Suprapubic skin (tissue), 4 donors: ENCODE results near the gene CMTM7. TPM values are rescaled to one million over a fixed set of nuclear protein-coding genes. Genes with fewer than 3 reads are reported as not detected.
A peak's percentile ranks its signal among the peaks of the same experiment; 100 is the strongest.
"Not testable (repeated sequence)": the region's sequence is repeated elsewhere in the genome, so short reads cannot be mapped to it uniquely, and the experiment has no call there.

Experiments used
- DNase-seq, 2 donors: peaks; one replicate each; pipeline ENCODE4 v3.0.0-alpha.2; 2019; ENCODE audit warnings: low spot score in 2 of 2
- H3K27ac ChIP-seq: fragments of 200-600 bp; sonication (generic); one replicate; pipeline ENCODE4 v1.5.1; 2019
- H3K27me3 ChIP-seq: fragments of 200-600 bp; sonication (generic); one replicate; pipeline ENCODE4 v1.5.1; 2019
- H3K36me3 ChIP-seq: fragments of 200-600 bp; sonication (generic); one replicate; pipeline ENCODE4 v1.5.1; 2019
- H3K4me1 ChIP-seq: fragments of 200-600 bp; sonication (generic); one replicate; pipeline ENCODE4 v1.5.1; 2019
- H3K4me3 ChIP-seq: fragments of 200-600 bp; sonication (generic); one replicate; pipeline ENCODE4 v1.5.1; 2019; ENCODE audit warnings: mild to moderate bottlenecking
- H3K9me3 ChIP-seq: fragments of 200-600 bp; sonication (generic); one replicate; pipeline ENCODE4 v1.5.1; 2019
- EP300 ChIP-seq: sonication (generic); formaldehyde crosslinking; IDR thresholded peaks from one replicate; pipeline ENCODE4 v1.6.1; 2017; ENCODE audit warnings: antibody characterized with exemption
- POLR2A ChIP-seq, 2 donors: fragments of 450-650 bp; IDR thresholded peaks; one replicate each; pipeline ENCODE4 v1.6.1; 2017; ENCODE audit warnings: antibody characterized with exemption in 2 of 2, mild to moderate bottlenecking in 2 of 2, moderate library complexity in 2 of 2
- POLR2AphosphoS5 ChIP-seq, 3 donors: sonication (generic); formaldehyde crosslinking; IDR thresholded peaks; one replicate each; pipeline ENCODE4 v1.6.1; 2017; ENCODE audit warnings: antibody characterized with exemption in 3 of 3
- WGBS: methylation state at CpG from one replicate; pipeline ENCODE4 v1.1.5; 2018; 5-methylcytosine and 5-hydroxymethylcytosine counted together
- total RNA-seq, 4 donors: library from RNA; depleted of rRNA; stranded (reverse); fragments of >200 nt; gene quantifications; one replicate each; pipeline ENCODE4 v1.1.0, GENCODE V29; 2016
- TF ChIP-seq, protein P1 (sequence below), 2 donors: fragments of 200-600 bp in 1 of 2; fragments of 450-650 bp in 1 of 2; sonication (generic) in 1 of 2; IDR thresholded peaks; one replicate each; pipeline ENCODE4 v1.5.1; 2016 to 2019; ENCODE audit warnings: antibody characterized with exemption in 2 of 2, mild to moderate bottlenecking in 1 of 2, moderate library complexity in 1 of 2

Gene CMTM7
- total RNA-seq, 4 donors from 2014 or later: 7.5 to 14.7 (median 10.9) TPM

GRCh38 chr3:32466808-32467207, 75.2 kb downstream of the CMTM7 start:
- 91% methylated on average over 6 of the region's 6 CpGs for WGBS
- not testable (repeated sequence) for DNase-seq, H3K9me3 ChIP-seq, H3K4me3 ChIP-seq, H3K36me3 ChIP-seq, H3K27ac ChIP-seq, H3K27me3 ChIP-seq
- H3K4me1 ChIP-seq: peaks cover 19% of the 10 kb centered on the region

DNA sequence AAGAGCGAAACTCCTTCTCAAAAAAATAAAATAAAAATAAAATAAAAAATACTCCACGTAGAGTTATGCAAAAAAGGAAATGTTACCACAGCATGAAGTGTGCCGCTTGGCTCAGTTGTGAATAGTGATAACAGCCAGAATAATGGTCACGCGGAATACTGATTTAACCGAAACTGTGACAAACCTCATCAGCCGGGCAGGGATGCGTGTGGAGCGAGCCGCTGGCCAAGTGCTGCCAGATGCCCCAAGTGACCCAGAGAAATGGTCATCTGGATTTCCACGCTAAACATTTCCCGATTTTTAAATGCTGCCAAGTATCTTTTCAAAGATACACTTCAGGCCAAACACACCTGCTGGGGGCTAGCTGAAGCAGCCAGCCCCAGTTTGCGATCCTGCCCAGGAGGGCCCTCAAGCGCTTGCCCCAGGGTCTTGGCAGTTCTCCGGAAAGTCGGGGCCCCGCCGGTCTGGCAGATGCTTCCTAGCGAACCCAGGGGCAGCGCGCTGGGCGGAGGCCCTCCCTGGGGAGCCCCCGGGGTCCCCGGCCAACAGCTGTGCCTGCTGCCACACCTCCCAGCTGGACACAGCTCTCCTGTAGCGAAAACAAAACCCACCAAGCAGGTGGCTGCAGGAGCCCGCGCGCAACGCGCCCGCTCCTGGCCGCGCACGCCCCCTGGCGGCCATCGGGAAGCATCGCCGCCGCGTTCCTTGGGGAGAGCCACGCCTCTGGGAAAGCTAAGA, 75.8 kb downstream of the CMTM7 start:
- Histone ChIP-seq H3K9me3 (no peaks in the 10 kb centered on the region), H3K27ac (no peak overlapping the region), H3K4me1 (peaks cover 19% of the 10 kb centered on the region), H3K36me3 (no peaks in the 10 kb centered on the region), H3K4me3 (peak overlapping the region; percentile 45), H3K27me3 (no peaks in the 10 kb centered on the region)
- WGBS: 20% methylated on average over 41 of the region's 41 CpGs
- DNase-seq: peak in 1 of 2 donors; percentile 71
- TF ChIP-seq POLR2A (IDR thresholded peaks at IDR 0.05) (no peak), POLR2AphosphoS5 (IDR thresholded peaks at IDR 0.05) (peak in 1 of 3 donors; percentile 9), EP300 (no peak)
- TF ChIP-seq, protein P1, sequence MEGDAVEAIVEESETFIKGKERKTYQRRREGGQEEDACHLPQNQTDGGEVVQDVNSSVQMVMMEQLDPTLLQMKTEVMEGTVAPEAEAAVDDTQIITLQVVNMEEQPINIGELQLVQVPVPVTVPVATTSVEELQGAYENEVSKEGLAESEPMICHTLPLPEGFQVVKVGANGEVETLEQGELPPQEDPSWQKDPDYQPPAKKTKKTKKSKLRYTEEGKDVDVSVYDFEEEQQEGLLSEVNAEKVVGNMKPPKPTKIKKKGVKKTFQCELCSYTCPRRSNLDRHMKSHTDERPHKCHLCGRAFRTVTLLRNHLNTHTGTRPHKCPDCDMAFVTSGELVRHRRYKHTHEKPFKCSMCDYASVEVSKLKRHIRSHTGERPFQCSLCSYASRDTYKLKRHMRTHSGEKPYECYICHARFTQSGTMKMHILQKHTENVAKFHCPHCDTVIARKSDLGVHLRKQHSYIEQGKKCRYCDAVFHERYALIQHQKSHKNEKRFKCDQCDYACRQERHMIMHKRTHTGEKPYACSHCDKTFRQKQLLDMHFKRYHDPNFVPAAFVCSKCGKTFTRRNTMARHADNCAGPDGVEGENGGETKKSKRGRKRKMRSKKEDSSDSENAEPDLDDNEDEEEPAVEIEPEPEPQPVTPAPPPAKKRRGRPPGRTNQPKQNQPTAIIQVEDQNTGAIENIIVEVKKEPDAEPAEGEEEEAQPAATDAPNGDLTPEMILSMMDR (IDR thresholded peaks at IDR 0.05): peak; percentile 90 to 98

DNA sequence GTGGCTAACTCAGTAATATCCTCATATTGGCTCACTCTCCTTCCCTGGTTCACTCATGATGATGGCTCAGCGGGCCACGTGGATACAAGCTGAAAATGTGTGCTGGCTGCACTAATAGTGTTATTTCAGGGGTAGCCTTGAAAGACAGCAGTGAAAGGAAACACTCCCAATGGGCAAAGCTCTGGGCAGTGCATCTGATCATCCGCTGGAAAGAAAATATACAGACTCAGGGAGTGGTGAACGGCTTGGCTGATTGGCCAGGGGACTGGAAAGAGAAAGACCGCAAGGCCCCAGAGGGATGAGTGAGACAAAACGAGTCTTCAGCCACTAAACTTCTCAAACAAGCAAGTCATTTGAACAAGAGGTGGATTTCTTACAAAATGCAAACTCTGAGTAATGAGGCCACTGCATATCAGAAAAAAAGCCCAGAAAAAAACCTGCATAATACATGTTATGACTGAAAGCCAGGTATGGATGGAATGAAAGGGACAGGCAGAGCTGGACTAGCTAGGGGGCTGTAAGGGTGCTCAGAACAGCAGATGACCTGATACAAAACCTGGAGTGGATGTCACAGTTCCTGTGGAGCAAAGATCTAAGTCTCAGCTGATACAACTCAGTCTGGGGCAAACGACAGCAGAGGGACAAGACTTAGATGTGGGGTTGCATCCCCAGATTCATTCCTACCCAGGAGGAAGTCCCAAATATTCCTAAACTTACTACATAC, 77.7 kb downstream of the CMTM7 start:
- WGBS: 78% methylated on average over 7 of the region's 7 CpGs
- TF ChIP-seq POLR2A (IDR thresholded peaks at IDR 0.05): no peak
- no peak for TF ChIP-seq EP300
- no peak for TF ChIP-seq POLR2AphosphoS5 (IDR thresholded peaks at IDR 0.05)
- TF ChIP-seq, protein P1 (IDR thresholded peaks at IDR 0.05): no peak
- H3K4me1 ChIP-seq: peaks cover 19% of the 10 kb centered on the region
- no peaks in the 10 kb centered on the region for H3K27me3 ChIP-seq
- no peak overlapping the region for H3K4me3 ChIP-seq
- no peak overlapping the region for H3K27ac ChIP-seq
- no peaks in the 10 kb centered on the region for H3K9me3 ChIP-seq
- H3K36me3 ChIP-seq: peaks cover 4% of the 10 kb centered on the region
- no peak for DNase-seq

DNA sequence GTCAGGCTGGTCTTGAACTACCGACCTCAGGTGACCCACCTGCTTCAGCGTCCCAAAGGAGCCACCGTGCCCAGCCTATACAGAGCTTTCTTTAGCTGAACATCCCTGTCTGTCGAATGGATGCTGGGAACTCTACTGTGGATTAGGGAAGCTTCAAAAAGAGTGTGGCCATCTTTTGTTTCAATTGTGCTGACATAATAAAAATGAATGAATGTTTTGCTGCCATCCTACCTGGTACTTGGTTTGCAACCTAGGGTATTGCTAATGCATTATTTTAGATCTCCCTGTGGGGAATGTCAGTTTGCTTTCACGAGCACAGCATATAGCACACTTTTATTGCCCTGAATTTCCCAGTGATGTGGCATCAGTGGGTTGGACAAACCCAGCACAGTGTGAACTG, 78.7 kb downstream of the CMTM7 start:
- DNase-seq: no peak
- TF ChIP-seq POLR2A (IDR thresholded peaks at IDR 0.05) (no peak), EP300 (no peak), POLR2AphosphoS5 (IDR thresholded peaks at IDR 0.05) (no peak)
- TF ChIP-seq, protein P1 (IDR thresholded peaks at IDR 0.05): no peak
- Histone ChIP-seq H3K36me3 (peaks cover 4% of the 10 kb centered on the region), H3K4me3 (no peak overlapping the region), H3K27me3 (no peaks in the 10 kb centered on the region), H3K27ac (no peak overlapping the region), H3K4me1 (peaks cover 19% of the 10 kb centered on the region), H3K9me3 (no peaks in the 10 kb centered on the region)
- WGBS: 94% methylated on average over 5 of the region's 5 CpGs

- Histone ChIP-seq H3K36me3 (peaks cover 4% of the 10 kb centered on the region), H3K4me1 (peaks cover 19% of the 10 kb centered on the region), H3K27ac (no peak overlapping the region), H3K4me3 (no peak overlapping the region), H3K27me3 (no peaks in the 10 kb centered on the region), H3K9me3 (no peaks in the 10 kb centered on the region)
- TF ChIP-seq POLR2AphosphoS5 (IDR thresholded peaks at IDR 0.05): no peak
- TF ChIP-seq, protein P1 (IDR thresholded peaks at IDR 0.05): no peak
- TF ChIP-seq EP300: no peak
- no peak for TF ChIP-seq POLR2A (IDR thresholded peaks at IDR 0.05)
- 88% methylated on average over 3 of the region's 3 CpGs for WGBS
- DNase-seq: no peak
These were observed 79.6 kb downstream of the CMTM7 start for GRCh38 chr3:32471246-32471645.

GRCh38 chr3:32472151-32472550, 80.5 kb downstream of the CMTM7 start:
- not testable (repeated sequence) for H3K4me3 ChIP-seq, H3K27ac ChIP-seq, H3K9me3 ChIP-seq, H3K27me3 ChIP-seq, DNase-seq, H3K36me3 ChIP-seq
- H3K4me1 ChIP-seq: peaks cover 19% of the 10 kb centered on the region
- 93% methylated on average over 12 of the region's 12 CpGs for WGBS
